Pancreas (tissue), 10 donors: Measurements from ENCODE around the gene SHC2. TPM values are rescaled to one million over a fixed set of nuclear protein-coding genes. Genes with fewer than 3 reads are reported as not detected.

Experiments
- ATAC-seq, 4 donors: fragments of 200-7000 bp; cut with Tn5 transposase; one replicate each; pipeline versions ENCODE4 v1.8.0 to v1.9.1; 2020; ENCODE audit warnings: mild to moderate bottlenecking in 4 of 4, moderate library complexity in 4 of 4
- DNase-seq, 6 donors: peaks; one replicate each; pipeline ENCODE4 v3.0.0-alpha.2; 2020
- FAIRE-seq: peaks from 2 replicates; lab custom pipeline; 2012; peaks lifted over from hg19 to GRCh38; lab: Jason Lieb, UNC
- H3K27ac ChIP-seq, 4 donors: fragments of 200-600 bp; sonication (generic); 1 replicate in 3 of 4; 2 replicates in 1 of 4; pipeline versions ENCODE4 v1.5.0 to v1.8.0; 2020
- H3K27me3 ChIP-seq, 4 donors: fragments of 200-600 bp; one replicate each; pipeline ENCODE4 v1.8.0; 2021
- H3K36me3 ChIP-seq, 3 donors: fragments of 200-600 bp; sonication (generic) in 1 of 3; one replicate each; pipeline versions ENCODE4 v1.5.0 to v1.8.0; 2020 to 2021
- H3K4me1 ChIP-seq, 3 donors: fragments of 200-600 bp; one replicate each; pipeline ENCODE4 v1.8.0; 2021
- H3K4me3 ChIP-seq, 4 donors: fragments of 200-600 bp; sonication (generic) in 2 of 4; one replicate each; pipeline versions ENCODE4 v1.5.0 to v1.8.0; 2020 to 2021
- H3K9me3 ChIP-seq, 4 donors: fragments of 200-600 bp; one replicate each; pipeline ENCODE4 v1.8.0; 2021
- WGBS, 2 donors: extraction: QIAGEN DNeasy Blood & Tissue Kit; methylation state at CpG; one replicate each; pipeline ENCODE4 v1.1.7; 2013; 5-methylcytosine and 5-hydroxymethylcytosine counted together
- intact Hi-C, 3 donors: fragments of 100-400 bp; cut with DNase I; formaldehyde crosslinking; loops; one replicate each; pipeline versions ENCODE4 v1.11.1 to v1.14.2; 2022
- polyA plus RNA-seq, 2 donors: library from polyadenylated mRNA; stranded (reverse); fragments of 200-250 nt; gene quantifications; one replicate each; pipeline ENCODE4 v1.2.3, GENCODE V29; 2013
- total RNA-seq, 6 donors: library from RNA; stranded (reverse); fragmentation: NEBNext Ultra II Directional in 4 of 6; extraction: Animal tissue kit (Norgen Biotek cat#: 25700) in 4 of 6; gene quantifications; one replicate each; pipeline versions ENCODE4 v1.2.1 to v1.2.4, GENCODE V29; 2021 to 2023
- TF ChIP-seq, protein P1 (sequence below), 4 donors: fragments of 200-600 bp; sonication (generic) in 3 of 4; IDR thresholded peaks; one replicate each; pipeline versions ENCODE4 v1.5.0 to v1.8.0; 2021; ENCODE audit warnings: antibody characterized with exemption in 4 of 4
- donor health status: healthy with polysubstance abuse.
- donor health status: DM: no; HTN: no; CAD: no; lungs with moderate emphysema.
- donor health status: DM: no; HTN: no; CAD: no.
- donor health status: control.
- donor health status: control.
- donor health status: Bipolar disorder and iron deficiency.
- donor health status: DM: yes; HTN: yes; CAD: no.
- donor health status: DM: no; HTN: no; CAD: no.
- donor health status: DM: no; HTN: no; CAD: no.
- donor health status: DM: yes; HTN: yes; CAD: no.

SHC2 gene
- total and polyA plus RNA-seq, 8 donors, result 76.2 to 382 (median 111) TPM

DNA sequence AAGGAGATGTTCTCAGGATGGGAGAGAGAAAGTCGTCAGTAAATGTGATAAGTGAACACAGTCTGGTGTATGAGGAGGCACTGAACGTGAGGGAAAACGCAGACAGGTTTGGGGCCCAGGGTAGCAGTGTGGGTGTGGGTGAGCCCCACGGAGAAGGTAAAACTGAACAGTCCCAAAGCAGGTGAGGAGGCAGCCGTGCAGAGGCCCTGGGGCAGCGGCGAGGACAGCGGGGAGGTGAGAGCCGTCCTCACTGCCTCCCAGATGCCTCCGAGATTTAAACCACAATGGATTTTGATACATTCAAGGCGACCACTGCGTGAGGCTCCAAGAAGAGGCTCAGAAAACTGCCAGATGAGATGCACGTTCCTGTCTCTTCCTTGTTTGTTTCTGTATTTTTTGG is 14.5 kb upstream of the SHC2 start:
- intact Hi-C loops, result no loop called here
- DNase-seq, result peak in 1 of 6 donors; percentile 24
- ATAC-seq, result no peak
- WGBS, 2 donors, result 63 to 79% methylated on average over 13 of the region's 13 CpGs
- no peaks in the 10 kb centered on the region for H3K27me3 ChIP-seq
- H3K36me3 ChIP-seq, result no peaks in the 10 kb centered on the region
- no peak for FAIRE-seq
- no peaks in the 10 kb centered on the region for H3K4me1 ChIP-seq
- no peak overlapping the region for H3K27ac ChIP-seq
- no peaks in the 10 kb centered on the region for H3K9me3 ChIP-seq
- TF ChIP-seq, protein P1, sequence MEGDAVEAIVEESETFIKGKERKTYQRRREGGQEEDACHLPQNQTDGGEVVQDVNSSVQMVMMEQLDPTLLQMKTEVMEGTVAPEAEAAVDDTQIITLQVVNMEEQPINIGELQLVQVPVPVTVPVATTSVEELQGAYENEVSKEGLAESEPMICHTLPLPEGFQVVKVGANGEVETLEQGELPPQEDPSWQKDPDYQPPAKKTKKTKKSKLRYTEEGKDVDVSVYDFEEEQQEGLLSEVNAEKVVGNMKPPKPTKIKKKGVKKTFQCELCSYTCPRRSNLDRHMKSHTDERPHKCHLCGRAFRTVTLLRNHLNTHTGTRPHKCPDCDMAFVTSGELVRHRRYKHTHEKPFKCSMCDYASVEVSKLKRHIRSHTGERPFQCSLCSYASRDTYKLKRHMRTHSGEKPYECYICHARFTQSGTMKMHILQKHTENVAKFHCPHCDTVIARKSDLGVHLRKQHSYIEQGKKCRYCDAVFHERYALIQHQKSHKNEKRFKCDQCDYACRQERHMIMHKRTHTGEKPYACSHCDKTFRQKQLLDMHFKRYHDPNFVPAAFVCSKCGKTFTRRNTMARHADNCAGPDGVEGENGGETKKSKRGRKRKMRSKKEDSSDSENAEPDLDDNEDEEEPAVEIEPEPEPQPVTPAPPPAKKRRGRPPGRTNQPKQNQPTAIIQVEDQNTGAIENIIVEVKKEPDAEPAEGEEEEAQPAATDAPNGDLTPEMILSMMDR (IDR thresholded peaks at IDR 0.05), result no peak
- H3K4me3 ChIP-seq, result no peak overlapping the region

DNA sequence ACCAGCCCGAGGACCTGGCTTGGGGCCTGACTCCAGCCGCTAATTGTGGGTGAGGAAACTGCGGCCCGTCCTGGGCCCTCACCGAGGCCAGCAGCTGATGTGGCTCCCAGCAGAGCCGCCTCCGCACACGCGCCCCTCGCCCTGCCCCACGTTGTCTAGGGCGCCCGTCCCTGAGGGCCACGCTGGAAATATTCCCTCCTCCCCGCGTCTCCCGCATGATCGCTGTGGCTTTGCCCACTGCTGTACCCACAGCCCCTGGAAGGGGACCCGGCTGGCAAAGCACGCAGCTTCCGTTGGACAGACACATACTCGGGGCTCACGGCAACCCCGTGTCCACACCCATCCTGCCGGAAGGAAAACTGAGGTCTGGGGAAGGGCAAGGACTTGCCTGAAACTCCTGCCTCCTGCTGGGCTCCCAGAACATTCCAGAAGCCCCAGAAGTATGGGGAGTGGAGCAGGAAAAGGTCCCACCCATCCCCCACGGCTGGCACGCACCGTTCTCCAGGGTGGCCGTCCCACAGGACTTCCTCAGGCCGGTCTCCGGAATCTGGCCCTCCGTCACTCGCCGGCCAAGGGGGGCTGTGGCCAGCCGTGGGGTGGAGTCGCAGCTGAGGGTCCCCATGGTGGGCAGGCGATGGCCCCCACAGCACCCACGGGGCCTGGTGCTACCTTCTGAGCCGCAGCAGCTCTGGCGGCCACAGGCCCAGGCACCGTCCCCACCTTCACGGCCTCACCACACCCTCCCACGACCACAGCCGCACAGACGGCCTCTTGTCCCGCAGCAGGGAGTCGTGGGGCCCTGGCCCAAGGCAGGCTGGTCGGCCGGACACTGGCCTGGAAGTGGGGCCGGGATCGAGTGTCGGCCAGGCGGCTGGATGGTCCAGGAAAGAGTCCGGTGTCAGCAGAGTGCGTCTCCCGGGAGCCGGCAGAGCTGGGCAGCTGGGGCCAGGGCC is 13.6 kb upstream of the SHC2 start:
- Histone ChIP-seq H3K27ac (no peak overlapping the region), H3K4me3 (no peak overlapping the region)
- no peak for ATAC-seq

DNA sequence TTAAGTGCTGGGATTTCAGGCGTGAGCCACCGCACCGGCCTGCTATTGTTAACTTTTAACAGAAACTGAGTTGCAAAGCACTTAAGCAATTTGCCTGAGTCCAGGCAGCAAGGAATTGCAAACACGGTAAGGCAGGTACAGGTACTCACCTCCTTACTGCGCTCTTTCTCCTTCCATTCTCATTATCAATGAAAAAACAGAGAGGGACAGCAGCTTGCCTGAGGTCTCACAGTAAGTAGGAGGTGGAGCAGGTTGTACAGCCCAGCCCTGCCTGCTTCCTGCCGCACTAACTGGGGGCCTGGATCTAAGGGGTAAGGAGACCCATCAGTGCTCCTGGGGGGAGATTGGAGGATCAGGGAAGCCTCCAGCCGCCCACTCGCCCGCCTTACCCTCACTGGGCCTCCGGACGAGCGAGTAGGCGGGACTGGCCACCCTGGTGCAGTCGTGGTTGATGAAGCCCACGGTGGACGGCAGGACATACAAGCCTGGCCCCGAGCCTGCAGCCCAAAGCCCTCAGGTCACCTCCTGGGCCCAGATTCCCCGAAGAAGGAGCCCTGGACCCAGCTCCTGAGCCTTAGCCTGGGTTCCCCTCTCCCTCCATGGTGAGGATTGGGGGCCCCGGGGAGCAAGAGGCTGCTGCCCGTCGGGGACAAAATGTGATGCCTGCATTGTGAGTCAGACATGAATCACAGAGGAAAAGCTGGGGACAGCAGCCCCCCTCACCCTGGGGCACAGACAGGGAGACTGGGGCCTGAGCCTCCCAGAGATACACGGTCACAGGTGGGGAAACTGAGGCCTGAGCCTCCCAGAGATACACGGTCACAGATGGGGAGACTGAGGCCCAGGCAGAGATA is 11.4 kb upstream of the SHC2 start:
- Histone ChIP-seq H3K9me3 (no peaks in the 10 kb centered on the region), H3K27me3 (no peaks in the 10 kb centered on the region), H3K27ac (no peak overlapping the region), H3K36me3 (no peaks in the 10 kb centered on the region), H3K4me1 (no peaks in the 10 kb centered on the region), H3K4me3 (no peak overlapping the region)
- no peak for FAIRE-seq
- peak in 1 of 6 donors; percentile 64 for DNase-seq
- no peak for ATAC-seq
- TF ChIP-seq, protein P1 (IDR thresholded peaks at IDR 0.05), result no peak
- intact Hi-C loops, result no loop called here
- 75% methylated on average over 23 of the region's 23 CpGs for WGBS, 2 donors

More for the DNA sequence above, 13.6 kb upstream of the SHC2 start:
- no peaks in the 10 kb centered on the region for H3K36me3 ChIP-seq
- no peaks in the 10 kb centered on the region for H3K27me3 ChIP-seq
- intact Hi-C loops, result no loop called here
- WGBS, 2 donors, result 54 to 61% methylated on average over 56 to 57 of the region's 57 CpGs
- FAIRE-seq (no peak), DNase-seq (peak in 1 of 6 donors; percentile 70)
- no peaks in the 10 kb centered on the region for H3K4me1 ChIP-seq
- H3K9me3 ChIP-seq, result no peaks in the 10 kb centered on the region
- TF ChIP-seq, protein P1 (IDR thresholded peaks at IDR 0.05), result no peak

DNA sequence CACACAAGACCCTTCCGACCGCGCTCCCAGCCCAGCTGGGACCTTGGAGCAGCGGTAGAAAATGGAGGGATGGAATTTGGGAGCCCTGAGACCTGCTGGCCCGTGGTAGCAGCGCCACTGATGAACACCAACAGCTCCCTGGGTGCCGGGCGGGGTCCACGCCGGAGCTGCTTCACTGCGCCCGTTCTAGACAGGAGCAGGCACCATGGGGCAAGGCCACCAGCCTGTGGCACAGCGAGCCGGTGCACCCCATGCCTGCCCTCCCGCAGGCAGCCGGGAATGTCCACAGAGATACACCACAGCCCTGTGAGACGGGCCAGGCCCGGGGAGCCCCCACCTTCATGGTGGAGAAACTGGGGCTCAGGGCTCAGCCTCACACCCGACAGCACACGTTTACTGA is 9.9 kb upstream of the SHC2 start:
- WGBS, 2 donors, result 75% methylated on average over 20 of the region's 20 CpGs
- Histone ChIP-seq H3K4me3 (no peak overlapping the region), H3K36me3 (no peaks in the 10 kb centered on the region), H3K4me1 (no peaks in the 10 kb centered on the region), H3K27me3 (no peaks in the 10 kb centered on the region), H3K9me3 (no peaks in the 10 kb centered on the region), H3K27ac (no peak overlapping the region)
- peak in 1 of 6 donors; percentile 67 for DNase-seq
- no peak for ATAC-seq
- TF ChIP-seq, protein P1 (IDR thresholded peaks at IDR 0.05), result no peak
- intact Hi-C loops, result no loop called here
- FAIRE-seq, result no peak
